Measurements from ENCODE around the gene SMNDC1.
"Not testable (repeated sequence)": the region's sequence is repeated elsewhere in the genome, so short reads cannot be mapped to it uniquely, and the experiment has no call there.

The SMNDC1 gene

GRCh38 chr10:110278562-110279406 lies 25.9 kb downstream of the SMNDC1 start:
- no peak for DNase-seq

GRCh38 chr10:110277591-110277990 lies 27.1 kb downstream of the SMNDC1 start:
- no peak for DNase-seq

DNA sequence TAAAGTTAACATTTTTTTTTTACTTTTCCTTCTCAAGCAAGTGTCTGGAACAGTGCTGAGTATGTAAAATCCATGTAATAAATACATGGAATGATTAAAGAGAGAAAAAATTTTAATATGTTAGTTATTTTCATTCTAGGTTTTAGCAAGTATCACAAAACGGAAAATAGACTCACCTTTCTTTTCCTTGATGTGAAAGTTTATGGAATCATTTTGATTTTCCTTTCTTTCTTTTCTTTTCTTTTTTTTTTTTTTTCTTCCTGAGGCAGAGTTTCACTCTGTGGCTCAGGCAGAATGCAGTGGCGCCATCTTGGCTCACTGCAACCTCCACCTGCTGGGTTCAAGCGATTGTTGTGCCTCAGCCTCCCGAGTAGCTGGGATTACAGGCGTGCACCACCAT lies 28.1 kb downstream of the SMNDC1 start:
- DNase-seq: no peak

DNA sequence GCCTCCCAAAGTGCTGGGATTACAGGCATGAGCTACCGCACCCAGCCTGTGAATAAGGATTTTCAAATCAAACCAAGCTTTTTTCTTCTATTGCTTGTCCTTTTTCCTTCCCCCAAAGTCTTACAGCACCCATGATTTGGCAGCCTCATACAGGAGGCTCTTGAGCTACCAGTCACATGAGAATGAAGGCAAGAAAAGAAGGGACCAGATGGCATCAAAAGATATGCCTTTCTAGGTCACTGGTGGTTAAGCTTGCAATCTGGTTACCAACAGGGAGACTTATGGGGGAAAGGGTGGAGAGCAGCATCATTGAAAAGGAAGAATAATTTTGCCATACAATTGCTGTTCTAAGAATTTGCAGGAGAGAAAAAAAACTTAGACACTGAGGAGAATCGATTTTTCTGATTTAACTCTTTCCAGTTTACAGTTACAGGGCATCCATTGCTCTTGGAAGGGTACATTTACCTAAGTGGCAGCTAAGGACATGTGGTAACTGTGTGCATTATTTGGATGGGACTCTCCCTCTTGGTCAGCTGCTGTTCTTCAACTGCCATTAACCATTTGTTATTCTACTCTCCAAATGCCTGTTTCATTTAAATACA lies 29.5 kb downstream of the SMNDC1 start:
- DNase-seq: no peak

GRCh38 chr10:110274647-110275046 lies 30.1 kb downstream of the SMNDC1 start:
- no peak for DNase-seq

GRCh38 chr10:110274072-110274627 lies 30.6 kb downstream of the SMNDC1 start:
- DNase-seq: no peak

DNA sequence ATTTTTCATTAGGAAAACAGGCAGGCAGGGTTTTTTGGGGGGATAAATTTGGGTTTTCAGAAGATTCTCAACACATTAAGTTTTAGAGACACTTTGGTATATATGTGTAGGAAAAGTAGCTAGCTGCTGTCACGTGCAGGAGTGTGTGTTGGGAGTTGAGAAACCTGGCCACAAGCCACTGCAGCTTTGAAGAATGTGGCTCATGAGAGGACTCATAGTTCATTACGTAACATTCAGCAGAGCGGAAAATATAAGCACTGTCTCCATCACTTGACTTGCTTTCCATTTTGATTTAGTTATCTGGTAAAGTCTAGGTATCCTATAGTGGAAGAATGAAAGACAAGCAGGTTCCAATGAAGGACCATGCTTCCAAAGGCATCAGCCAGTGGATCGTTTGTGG lies 31.2 kb downstream of the SMNDC1 start:
- DNase-seq: no peak

- not testable (repeated sequence) for DNase-seq
These were observed 31.7 kb downstream of the SMNDC1 start for GRCh38 chr10:110272995-110273394.

DNA sequence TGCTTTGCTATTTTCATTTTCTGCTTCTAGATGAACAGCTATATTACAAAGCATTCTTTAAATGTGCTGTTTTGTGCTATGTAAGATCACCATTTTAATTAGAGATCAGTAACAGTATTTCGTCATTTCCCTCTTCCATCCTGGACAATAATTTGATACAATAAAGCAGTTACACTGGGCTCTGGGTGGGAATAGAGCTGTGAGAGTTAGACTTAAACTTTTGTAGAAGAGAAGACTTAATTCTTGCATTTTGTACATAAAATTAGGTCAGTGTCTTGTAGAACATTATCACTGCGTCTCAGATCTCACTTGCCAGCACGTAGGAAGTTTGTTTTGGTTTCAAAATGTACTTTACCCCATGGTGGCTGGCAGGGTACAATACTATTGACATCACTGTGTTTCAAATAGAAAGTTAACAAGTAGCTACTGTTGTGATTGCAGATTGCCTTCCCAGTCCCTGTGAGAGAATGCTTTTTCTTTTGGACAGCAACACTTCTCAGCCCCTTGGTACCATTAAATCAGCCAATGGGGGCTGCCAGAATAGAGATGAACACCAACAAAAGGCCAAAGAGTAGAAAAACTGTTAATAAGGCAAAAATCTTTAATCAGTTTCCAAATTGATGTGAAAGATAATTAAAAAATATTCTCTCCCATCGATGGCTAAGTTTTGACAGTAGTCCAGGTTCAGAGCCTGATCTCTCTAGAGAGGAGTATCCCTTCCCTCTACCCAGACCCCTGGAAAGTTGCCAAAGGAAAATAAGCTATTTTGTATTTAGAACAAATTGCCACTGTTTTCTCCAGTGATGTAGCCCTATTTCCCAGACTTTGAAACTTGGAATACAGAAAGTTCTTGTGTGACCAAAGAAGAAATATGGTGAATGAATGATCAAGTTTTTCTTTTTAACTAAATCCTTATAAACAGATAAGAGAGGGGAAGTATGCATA lies 35.1 kb downstream of the SMNDC1 start:
- DNase-seq: no peak

DNA sequence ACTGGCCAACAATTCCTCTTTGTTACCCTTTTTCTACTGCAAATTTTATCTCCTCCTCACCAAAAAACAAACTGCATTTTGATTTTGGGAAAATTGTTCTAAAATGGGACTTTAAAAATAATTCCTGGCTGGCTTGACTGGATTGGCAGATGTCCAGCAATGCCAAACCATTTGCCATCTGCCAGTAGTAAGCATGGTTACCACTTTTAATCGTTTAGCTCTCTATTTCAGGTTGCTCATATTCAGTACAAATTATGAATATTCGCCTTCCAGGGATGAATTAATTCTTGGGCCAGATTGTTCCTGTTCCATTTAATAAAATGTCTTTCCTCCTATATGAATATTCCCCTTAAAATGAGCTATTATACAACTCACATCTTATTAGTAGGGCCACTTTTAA lies 35.7 kb downstream of the SMNDC1 start:
- DNase-seq: no peak

DNA sequence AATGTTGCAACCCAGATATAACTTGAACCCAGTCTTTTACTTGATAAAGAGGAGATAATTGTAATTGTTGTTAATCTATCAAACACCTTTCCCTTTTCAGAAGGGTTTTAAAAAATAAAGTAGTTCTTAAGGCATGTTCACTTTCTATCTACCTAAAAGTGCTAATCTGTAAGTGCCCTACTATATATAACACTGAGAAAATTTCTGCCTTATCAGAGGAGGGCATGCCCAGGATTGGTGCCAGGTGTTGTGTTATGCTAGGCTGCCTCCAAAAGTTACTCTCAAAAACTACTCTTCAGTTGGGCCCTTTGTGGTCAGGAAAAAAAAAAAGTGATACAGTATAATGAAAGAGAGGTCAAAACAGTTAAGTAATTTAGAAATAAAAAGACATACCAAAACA lies 36.3 kb downstream of the SMNDC1 start:
- no peak for DNase-seq

GRCh38 chr10:110267276-110267675 lies 37.4 kb downstream of the SMNDC1 start:
- DNase-seq: no peak

GRCh38 chr10:110265573-110266193 lies 39.0 kb downstream of the SMNDC1 start:
- DNase-seq: no peak

DNA sequence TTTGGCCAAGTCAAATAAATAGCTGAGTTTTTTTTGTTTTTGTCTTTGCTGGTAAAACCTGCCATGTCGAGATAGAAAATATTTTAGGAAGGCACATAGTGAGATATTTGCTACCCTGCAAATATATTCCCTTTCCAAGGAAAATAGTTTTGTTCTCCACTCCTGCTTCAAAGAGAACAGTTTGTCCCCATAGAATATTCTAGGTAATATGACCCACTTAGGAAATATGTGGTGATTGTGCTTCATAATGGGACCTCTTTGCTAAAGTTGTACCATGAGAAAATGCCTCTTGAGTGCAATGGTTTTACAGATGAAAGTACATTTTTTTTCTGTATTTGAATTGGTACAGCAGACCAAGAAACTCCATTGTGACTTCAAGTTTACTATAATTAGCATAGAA lies 41.6 kb downstream of the SMNDC1 start:
- DNase-seq: no peak

DNA sequence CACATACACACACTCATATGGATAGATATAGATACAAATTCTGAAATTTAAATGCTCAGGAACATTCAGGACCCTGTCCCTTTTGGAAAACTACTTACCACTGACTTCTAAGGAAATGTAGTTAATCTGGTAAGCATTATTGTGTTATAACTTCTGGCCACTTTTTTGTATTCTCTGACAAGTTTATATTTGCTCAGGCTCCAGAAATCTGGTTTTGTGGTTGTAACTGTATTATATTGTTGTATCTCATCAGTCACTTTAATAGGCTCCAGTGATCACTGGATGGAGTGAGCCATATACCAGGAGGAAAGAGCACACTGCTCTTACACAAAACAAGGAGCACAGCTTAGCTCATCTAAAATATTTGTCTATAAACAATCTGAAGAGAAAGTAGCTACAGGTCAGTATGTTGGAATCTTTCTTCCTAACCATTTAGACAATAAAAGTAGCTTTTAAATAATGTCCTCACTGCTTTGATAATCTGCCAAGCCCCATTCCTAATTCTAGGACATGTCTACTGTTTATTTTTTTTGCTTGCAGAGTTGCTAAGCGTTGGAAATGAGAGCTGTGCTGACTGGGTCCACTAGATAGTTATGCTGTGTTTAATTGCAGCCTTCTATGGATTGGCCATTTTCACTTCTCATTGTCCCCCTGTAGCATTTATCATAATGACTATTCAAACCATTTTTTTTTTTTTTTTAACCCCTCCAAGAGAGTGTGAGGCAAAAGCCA lies 43.8 kb downstream of the SMNDC1 start:
- no peak for DNase-seq

DNA sequence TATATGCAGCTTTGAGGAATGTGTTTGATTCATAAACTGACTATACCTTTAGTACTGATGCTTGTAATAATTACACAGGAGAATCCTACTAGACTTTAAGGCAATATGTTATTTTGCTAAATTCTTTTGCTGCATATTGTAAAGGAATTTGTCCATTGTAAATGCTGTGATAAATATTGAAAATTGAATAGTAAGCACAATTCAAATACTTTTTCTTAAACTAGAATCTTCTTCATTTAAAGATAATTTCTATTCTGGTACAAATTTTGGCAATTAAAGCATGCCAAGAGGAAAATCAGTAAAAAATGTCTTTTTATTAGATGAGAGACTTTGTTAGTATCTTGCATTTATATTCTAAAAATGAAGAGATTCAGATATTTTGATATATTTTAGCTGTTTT lies 45.4 kb downstream of the SMNDC1 start:
- no peak for DNase-seq

DNA sequence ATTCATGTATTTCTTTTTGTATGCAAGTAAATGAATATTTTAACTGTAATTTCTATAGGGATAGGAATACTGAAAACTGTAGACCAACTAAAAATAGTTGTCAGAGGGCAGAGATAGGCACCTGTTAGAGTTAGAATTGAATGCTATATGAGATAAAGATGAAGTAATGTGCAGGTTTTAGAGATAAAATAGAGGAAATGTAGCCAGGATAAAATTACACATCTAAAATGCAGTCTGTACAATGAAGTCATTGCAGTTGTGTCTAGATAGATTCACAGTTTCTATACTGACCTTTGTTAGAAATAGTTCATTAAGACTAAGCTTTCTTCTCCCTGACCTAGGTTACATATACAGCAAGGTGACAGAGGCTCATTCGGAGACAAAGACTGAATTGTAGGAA lies 46.2 kb downstream of the SMNDC1 start:
- no peak for DNase-seq

DNA sequence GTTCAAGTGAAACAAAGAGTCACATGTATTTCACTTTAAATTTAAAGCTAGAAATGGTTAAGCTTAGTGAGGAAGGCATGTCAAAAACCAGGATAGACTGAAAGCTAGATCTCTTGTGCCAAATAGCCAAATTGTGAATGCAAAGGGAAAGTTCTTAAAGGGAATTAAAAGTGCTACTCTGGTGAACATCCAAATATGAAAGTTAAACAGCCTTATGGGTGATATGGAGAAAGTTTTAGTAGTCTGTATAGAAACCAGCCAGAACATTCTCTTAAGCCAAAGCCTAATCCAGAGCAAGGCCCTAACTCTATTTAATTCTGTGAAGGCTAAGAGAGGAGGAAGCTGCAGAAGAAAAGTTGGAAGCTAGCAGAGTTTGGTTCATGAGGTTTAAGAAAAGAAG lies 50.3 kb downstream of the SMNDC1 start:
- DNase-seq: no peak

- no peak for DNase-seq
These were observed 52.6 kb downstream of the SMNDC1 start for GRCh38 chr10:110252151-110252550.

DNA sequence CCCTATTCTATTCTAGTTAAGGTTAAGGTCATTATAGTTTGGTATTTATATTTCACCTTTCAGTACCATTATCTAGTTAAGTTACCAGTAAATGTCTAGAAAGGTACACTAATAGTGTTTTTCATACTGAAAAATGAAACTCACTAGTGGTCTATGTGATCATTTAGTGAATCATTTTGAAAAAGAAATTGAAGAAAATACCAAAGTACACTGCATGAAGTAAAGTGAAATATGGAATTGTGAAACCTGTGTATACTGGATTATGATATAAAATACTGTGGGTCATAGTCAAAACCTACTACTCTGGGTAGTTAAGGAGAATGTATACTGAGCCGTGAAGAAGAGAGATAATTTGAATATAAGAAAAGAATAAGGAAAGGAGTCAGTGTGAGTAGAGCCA lies 53.3 kb downstream of the SMNDC1 start:
- not testable (repeated sequence) for DNase-seq

GRCh38 chr10:110249489-110249888 lies 55.2 kb downstream of the SMNDC1 start:
- not testable (repeated sequence) for DNase-seq

DNA sequence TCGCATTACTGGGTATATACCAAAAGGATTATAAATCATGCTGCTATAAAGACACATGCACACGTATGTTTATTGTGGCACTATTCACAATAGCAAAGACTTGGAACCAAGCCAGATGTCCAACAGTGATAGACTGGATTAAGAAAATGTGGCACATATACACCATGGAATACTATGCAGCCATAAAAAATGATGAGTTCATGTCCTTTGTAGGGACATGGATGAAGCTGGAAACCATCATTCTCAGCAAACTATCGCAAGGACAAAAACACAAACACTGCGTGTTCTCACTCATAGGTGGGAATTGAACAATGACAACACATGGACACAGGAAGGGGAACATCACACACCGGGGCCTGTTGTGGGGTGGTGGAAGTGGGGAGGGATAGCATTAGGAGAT lies 56.9 kb downstream of the SMNDC1 start:
- not testable (repeated sequence) for DNase-seq

Measured in activated gamma-delta T cell treated with Interleukin-2 at 50 U/mL for 16 hours (primary cell).